ENCODE results near the gene GATB.

- no peak for TF ChIP-seq TCF7L2 (IDR thresholded peaks at IDR 0.05; ENCODE audit: borderline replicate concordance, low read depth, low read length)
- no peak for TF ChIP-seq CTCF (tag by site-specific recombination; IDR thresholded peaks at IDR 0.05)
- TF ChIP-seq ZBTB21 (tag by site-specific recombination; IDR thresholded peaks at IDR 0.05) = no peak
- TF ChIP-seq PBX3 (CRISPR knock-in tag; IDR thresholded peaks at IDR 0.05) = no peak
These were observed 5.9 kb upstream of the GATB start for GRCh38 chr4:151766691-151767090.

Data from HEK293 (cell line).